ENCODE measurements around the gene MAP1B. TPM values are rescaled to one million over a fixed set of nuclear protein-coding genes. Genes with fewer than 3 reads are reported as not detected.

Gene MAP1B
- total and polyA plus RNA-seq, 9 of the 15 experiments (the other 6 are each of a cell fraction or from before 2014, with no cell fraction given): 5.2 to 66.1 (median 17.3) TPM

DNA sequence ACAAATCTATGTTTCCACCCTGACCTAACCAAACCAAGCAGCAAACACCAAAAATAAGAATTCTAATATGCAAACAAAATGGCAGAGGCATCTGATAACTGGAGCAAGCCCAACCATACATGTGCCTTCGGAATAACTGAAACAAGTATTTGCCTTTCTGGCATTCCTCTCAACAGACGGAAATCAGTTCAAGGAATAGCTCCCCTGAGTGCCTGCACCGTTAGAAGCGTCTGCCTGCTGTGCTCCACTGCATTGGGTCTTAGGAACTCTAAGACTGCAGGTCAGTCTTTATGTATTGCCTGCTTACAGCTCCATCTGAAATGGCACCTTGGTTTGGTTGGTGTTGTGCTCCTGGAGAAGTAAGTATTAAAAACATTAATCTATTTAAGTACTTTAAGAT is 114.3 kb downstream of the MAP1B start:
- FAIRE-seq: no peak
- no peaks in the 10 kb centered on the region for H3K9me3 ChIP-seq (replicated peaks; ENCODE audit: control insufficient read depth, insufficient read depth, low read depth, low read length)
- no peaks in the 10 kb centered on the region for H4K20me1 ChIP-seq (replicated peaks; ENCODE audit: control insufficient read depth, insufficient read depth, low read length)
- H3K79me2 ChIP-seq (ENCODE audit: control insufficient read depth, insufficient read depth, low read length): no peaks in the 10 kb centered on the region; the same call in 2 of the 3 replicates
- peaks cover 0 to 4% of the 10 kb centered on the region in 2 experiments; a peak in 2 of 5 replicates for H3K4me1 ChIP-seq (replicated peaks in 1 of 2; ENCODE audit: control insufficient read depth in 2 of 2, insufficient read depth in 2 of 2, low read length in 2 of 2)
- in situ Hi-C loops (cut with MboI): no loop called here
- H3K9me1 ChIP-seq (ENCODE audit: control insufficient read depth, insufficient read depth, low read length): no peaks in the 10 kb centered on the region
- no peaks in the 10 kb centered on the region for H3K27me3 ChIP-seq (ENCODE audit: control insufficient read depth in 2 of 2, insufficient read depth in 2 of 2, low read length in 2 of 2)
- H3K36me3 ChIP-seq (ENCODE audit: control insufficient read depth, insufficient read depth, low read length): peaks cover 99% of the 10 kb centered on the region
- CTCF ChIA-PET (ENCODE audit: low intra/inter-chr PET ratio): no interaction called here
- no peak overlapping the region for H3K4me3 ChIP-seq
- WGBS (ENCODE audit: insufficient coverage, low coverage, missing lambda C conversion rate): 88% methylated on average over 4 of the region's 4 CpGs
- intact Hi-C loops (cut with micrococcal nuclease): no loop called here
- no peak overlapping the region for H3K9ac ChIP-seq (ENCODE audit: insufficient read depth in 1 of 2, low read depth in 2 of 2, low read length in 2 of 2)
- no peak for DNase-seq (ENCODE audit: extremely low read depth in 1 of 4, low spot score in 3 of 4)
- H3K4me2 ChIP-seq (ENCODE audit: insufficient read depth, low read length): no peak overlapping the region
- POLR2A ChIA-PET: interaction anchor here (1.1 kb wide), 1 partner anchor 8 kb away, joined by 3 read pairs; no protein-coding TSS in a partner anchor
- no peak for ATAC-seq
- H3K27ac ChIP-seq (ENCODE audit: extremely low read depth, low read depth, low read length): no peak overlapping the region
- H2AFZ ChIP-seq (ENCODE audit: low read depth, low read length): no peak overlapping the region
- BruUV-seq (replicated peaks): no TSS peak
- TF ChIP-seq SREBF2 (CRISPR knock-in tag; IDR thresholded peaks at IDR 0.05) (no peak), HNRNPLL (IDR thresholded peaks at IDR 0.05; ENCODE audit: low read depth, low read length, poor library complexity, severe bottlenecking) (no peak), BRD9 (IDR thresholded peaks at IDR 0.05; ENCODE audit: low read depth, partially characterized antibody) (no peak), MYC (IDR thresholded peaks at IDR 0.05; ENCODE audit: low read depth, low read length) (no peak), MYC (CRISPR knock-in tag; IDR thresholded peaks at IDR 0.05; ENCODE audit: borderline replicate concordance, low read depth) (no peak), LEF1 (IDR thresholded peaks at IDR 0.05) (no peak), RAD51 (IDR thresholded peaks at IDR 0.05; ENCODE audit: borderline replicate concordance, low read depth) (no peak), MAFF (IDR thresholded peaks at IDR 0.05; ENCODE audit: low read length) (no peak), MAFK (IDR thresholded peaks at IDR 0.05; ENCODE audit: low read length) (no peak), MBD2 (IDR thresholded peaks at IDR 0.05; ENCODE audit: borderline replicate concordance, low read depth) (no peak)
- TF ChIP-seq, protein P1, sequence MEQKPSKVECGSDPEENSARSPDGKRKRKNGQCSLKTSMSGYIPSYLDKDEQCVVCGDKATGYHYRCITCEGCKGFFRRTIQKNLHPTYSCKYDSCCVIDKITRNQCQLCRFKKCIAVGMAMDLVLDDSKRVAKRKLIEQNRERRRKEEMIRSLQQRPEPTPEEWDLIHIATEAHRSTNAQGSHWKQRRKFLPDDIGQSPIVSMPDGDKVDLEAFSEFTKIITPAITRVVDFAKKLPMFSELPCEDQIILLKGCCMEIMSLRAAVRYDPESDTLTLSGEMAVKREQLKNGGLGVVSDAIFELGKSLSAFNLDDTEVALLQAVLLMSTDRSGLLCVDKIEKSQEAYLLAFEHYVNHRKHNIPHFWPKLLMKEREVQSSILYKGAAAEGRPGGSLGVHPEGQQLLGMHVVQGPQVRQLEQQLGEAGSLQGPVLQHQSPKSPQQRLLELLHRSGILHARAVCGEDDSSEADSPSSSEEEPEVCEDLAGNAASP (IDR thresholded peaks at IDR 0.05): no peak
- TF ChIP-seq, protein P2, sequence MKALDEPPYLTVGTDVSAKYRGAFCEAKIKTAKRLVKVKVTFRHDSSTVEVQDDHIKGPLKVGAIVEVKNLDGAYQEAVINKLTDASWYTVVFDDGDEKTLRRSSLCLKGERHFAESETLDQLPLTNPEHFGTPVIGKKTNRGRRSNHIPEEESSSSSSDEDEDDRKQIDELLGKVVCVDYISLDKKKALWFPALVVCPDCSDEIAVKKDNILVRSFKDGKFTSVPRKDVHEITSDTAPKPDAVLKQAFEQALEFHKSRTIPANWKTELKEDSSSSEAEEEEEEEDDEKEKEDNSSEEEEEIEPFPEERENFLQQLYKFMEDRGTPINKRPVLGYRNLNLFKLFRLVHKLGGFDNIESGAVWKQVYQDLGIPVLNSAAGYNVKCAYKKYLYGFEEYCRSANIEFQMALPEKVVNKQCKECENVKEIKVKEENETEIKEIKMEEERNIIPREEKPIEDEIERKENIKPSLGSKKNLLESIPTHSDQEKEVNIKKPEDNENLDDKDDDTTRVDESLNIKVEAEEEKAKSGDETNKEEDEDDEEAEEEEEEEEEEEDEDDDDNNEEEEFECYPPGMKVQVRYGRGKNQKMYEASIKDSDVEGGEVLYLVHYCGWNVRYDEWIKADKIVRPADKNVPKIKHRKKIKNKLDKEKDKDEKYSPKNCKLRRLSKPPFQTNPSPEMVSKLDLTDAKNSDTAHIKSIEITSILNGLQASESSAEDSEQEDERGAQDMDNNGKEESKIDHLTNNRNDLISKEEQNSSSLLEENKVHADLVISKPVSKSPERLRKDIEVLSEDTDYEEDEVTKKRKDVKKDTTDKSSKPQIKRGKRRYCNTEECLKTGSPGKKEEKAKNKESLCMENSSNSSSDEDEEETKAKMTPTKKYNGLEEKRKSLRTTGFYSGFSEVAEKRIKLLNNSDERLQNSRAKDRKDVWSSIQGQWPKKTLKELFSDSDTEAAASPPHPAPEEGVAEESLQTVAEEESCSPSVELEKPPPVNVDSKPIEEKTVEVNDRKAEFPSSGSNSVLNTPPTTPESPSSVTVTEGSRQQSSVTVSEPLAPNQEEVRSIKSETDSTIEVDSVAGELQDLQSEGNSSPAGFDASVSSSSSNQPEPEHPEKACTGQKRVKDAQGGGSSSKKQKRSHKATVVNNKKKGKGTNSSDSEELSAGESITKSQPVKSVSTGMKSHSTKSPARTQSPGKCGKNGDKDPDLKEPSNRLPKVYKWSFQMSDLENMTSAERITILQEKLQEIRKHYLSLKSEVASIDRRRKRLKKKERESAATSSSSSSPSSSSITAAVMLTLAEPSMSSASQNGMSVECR (CRISPR knock-in tag; IDR thresholded peaks at IDR 0.05): no peak
- TF ChIP-seq, protein P3, sequence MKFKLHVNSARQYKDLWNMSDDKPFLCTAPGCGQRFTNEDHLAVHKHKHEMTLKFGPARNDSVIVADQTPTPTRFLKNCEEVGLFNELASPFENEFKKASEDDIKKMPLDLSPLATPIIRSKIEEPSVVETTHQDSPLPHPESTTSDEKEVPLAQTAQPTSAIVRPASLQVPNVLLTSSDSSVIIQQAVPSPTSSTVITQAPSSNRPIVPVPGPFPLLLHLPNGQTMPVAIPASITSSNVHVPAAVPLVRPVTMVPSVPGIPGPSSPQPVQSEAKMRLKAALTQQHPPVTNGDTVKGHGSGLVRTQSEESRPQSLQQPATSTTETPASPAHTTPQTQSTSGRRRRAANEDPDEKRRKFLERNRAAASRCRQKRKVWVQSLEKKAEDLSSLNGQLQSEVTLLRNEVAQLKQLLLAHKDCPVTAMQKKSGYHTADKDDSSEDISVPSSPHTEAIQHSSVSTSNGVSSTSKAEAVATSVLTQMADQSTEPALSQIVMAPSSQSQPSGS (CRISPR knock-in tag; IDR thresholded peaks at IDR 0.05): no peak
- TF ChIP-seq, protein P4, sequence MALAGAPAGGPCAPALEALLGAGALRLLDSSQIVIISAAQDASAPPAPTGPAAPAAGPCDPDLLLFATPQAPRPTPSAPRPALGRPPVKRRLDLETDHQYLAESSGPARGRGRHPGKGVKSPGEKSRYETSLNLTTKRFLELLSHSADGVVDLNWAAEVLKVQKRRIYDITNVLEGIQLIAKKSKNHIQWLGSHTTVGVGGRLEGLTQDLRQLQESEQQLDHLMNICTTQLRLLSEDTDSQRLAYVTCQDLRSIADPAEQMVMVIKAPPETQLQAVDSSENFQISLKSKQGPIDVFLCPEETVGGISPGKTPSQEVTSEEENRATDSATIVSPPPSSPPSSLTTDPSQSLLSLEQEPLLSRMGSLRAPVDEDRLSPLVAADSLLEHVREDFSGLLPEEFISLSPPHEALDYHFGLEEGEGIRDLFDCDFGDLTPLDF (CRISPR knock-in tag; IDR thresholded peaks at IDR 0.05): no peak

Measured in K562 (cell line).